Activated CD4-positive, CD25-positive, alpha-beta regulatory T cell treated with anti-CD3 and anti-CD28 coated beads, Interleukin-2, amount 50 U/mL, for 24 hours (primary cell): ENCODE measurements around the gene FAM174C.
A peak's percentile ranks its signal among the peaks of the same experiment; 100 is the strongest.

Experiments
- ATAC-seq, 2 donors: fragments of 150-1000 bp; cut with Tn5 transposase; one replicate each; pipeline ENCODE4 v1.10.0; 2021; ENCODE audit warnings: mild to moderate bottlenecking in 1 of 2, moderate library complexity in 1 of 2

The FAM174C gene

GRCh38 chr19:1275260-1275975 is at the start of gene FAM174C:
Gene FAM174C, plus strand, starts transcription at chr19:1275530. Its CDS starts 20 bp downstream, at chr19:1275550.
- peak; percentile 87 to 88 for ATAC-seq

GRCh38 chr19:1226227-1226518 is 49.2 kb upstream of the FAM174C start:
- ATAC-seq, result no peak

- no peak for ATAC-seq
Measured at GRCh38 chr19:1226522-1227303, 48.6 kb upstream of the FAM174C start.

GRCh38 chr19:1227304-1228054 is 47.9 kb upstream of the FAM174C start:
- no peak for ATAC-seq

GRCh38 chr19:1228161-1228957 is 47.0 kb upstream of the FAM174C start:
- ATAC-seq, result no peak

GRCh38 chr19:1229056-1229923 is 46.0 kb upstream of the FAM174C start:
- ATAC-seq, result no peak

GRCh38 chr19:1229924-1230782 is 45.2 kb upstream of the FAM174C start:
- ATAC-seq, result no peak

GRCh38 chr19:1230783-1231489 is 44.4 kb upstream of the FAM174C start:
- no peak for ATAC-seq

GRCh38 chr19:1231729-1232637 is 43.3 kb upstream of the FAM174C start:
- peak in 1 of 2 donors; percentile 16 for ATAC-seq

GRCh38 chr19:1232652-1233072 is 42.7 kb upstream of the FAM174C start:
- no peak for ATAC-seq

GRCh38 chr19:1233115-1233667 is 42.1 kb upstream of the FAM174C start:
- no peak for ATAC-seq

GRCh38 chr19:1234051-1234954 is 41.0 kb upstream of the FAM174C start:
- ATAC-seq, result no peak

GRCh38 chr19:1234955-1235380 is 40.4 kb upstream of the FAM174C start:
- ATAC-seq, result no peak

- ATAC-seq, result no peak
Measured at GRCh38 chr19:1235625-1236538, 39.4 kb upstream of the FAM174C start.

GRCh38 chr19:1236576-1236975 is 38.8 kb upstream of the FAM174C start:
- no peak for ATAC-seq

GRCh38 chr19:1237027-1237659 is 38.2 kb upstream of the FAM174C start:
- ATAC-seq, result no peak
